Mesangial cell (primary cell): ENCODE data around the gene CD1E. TPM values are rescaled to one million over a fixed set of nuclear protein-coding genes. Genes with fewer than 3 reads are reported as not detected.

ENCODE experiments used
- total RNA-seq: library from RNA; depleted of rRNA; stranded (reverse); fragments of >200 nt; gene quantifications from 2 replicates; pipeline ENCODE4 v1.2.3, GENCODE V29; 2015

Gene CD1E
- not detected in 2 replicates for total RNA-seq

DNA sequence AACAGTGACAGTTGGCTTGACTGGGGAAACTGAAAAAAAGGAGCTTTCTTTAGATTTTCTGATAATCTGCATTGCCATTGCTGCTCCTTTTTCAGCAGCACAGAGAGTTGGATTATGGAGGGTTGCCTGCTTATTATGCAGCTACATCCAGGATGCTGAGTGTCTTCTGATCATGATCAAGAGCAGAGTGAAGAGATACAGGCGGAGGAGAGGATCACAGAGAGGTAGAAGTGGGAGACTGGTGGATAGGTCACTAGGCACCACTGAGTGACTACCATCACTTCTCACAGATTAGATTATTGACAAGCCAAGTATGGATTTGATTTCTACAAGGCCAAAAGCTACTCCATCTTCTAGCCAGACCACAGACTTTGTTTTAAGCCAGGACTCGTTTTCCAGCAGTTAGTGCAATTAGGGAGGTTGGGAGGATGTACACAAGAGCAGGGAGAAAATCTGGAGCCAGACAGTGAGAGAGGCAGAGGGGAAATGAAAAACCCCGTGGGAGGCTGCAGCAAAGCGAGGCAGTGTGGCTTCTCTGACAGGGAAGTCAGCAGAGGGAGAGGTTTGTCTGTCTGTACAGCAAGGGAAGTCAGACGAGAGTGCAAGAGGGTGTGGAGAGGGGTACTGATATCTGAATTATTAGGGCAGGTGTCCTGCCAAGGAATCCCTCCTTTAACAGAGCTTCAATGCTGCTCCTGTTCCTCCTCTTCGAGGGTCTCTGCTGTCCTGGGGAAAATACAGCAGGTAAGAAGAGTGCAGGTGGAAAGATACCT lies at the start of gene CD1E:
Gene CD1E, plus strand, starts transcription at position 592 of the 773 bp plus-strand sequence. Its CDS starts 95 bp downstream, at position 687.

GRCh38 chr1:158331481-158332150 lies 22.1 kb upstream of the CD1E start, which contains the start of gene CD1B:
CD1B (minus strand) TSS chr1:158331531; CDS start chr1:158331423, 108 bp downstream.

DNA sequence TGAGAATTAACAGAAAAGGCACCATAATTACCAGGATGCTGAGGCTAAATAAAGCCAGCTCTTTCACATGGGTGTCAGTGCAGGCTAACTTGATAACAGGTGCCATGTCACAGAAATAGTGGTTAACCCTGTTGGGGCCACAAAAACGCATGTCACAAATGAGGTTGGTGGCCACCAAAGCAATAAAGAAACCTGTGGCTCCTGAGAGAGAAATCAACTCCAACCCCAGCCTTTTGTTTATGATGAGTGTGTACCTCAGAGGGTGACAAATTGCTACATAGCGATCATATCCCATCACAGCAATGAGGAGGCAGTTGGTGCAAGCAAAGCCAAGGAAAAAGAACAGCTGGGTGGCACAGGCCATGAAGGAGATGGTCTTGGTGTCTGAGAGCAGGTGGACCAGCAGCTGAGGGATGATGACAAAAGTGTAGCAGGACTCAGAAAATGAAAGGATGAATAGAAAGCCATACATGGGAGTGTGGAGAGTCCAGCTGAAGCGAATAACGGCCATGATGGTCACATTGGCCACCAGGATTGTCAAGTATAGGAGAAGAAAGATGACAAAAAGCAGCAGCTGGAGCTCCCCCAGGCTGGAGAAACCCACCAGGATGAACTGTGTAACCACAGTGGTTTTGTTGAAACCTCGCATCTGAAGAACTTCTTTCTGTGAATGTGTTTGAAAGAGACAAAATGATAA lies 45.3 kb downstream of the CD1E start, which contains the start of gene OR10T2:
Gene OR10T2, minus strand, starts transcription at position 649 of the 697 bp plus-strand sequence. Its CDS starts 0 bp downstream, at position 649.

Other genes with a start within 250 kb of the CD1E start
- 0.49 and 1.3 TPM in 2 replicates for gene CD1D, start 173.0 kb upstream of the CD1E start, total RNA-seq
- gene CD1A, start 99.5 kb upstream of the CD1E start, total RNA-seq = not detected in 2 replicates
- not detected in 2 replicates for gene CD1C, start 64.0 kb upstream of the CD1E start, total RNA-seq
- gene CD1B, start 22.4 kb upstream of the CD1E start, total RNA-seq = not detected in 2 replicates
- gene OR10T2, start 45.6 kb downstream of the CD1E start, total RNA-seq = not detected in 2 replicates
- gene OR10K2, start 72.3 kb downstream of the CD1E start, total RNA-seq = not detected in 2 replicates
- not detected in 2 replicates for gene OR10K1, start 107.9 kb downstream of the CD1E start, total RNA-seq
- not detected in 2 replicates for gene OR10R2, start 118.3 kb downstream of the CD1E start, total RNA-seq
- gene OR6Y1, start 200.5 kb downstream of the CD1E start, total RNA-seq = not detected in 2 replicates
- not detected in 2 replicates for gene OR6P1, start 216.7 kb downstream of the CD1E start, total RNA-seq
- not detected in 2 replicates for gene OR10X1, start 226.0 kb downstream of the CD1E start, total RNA-seq